HCT116 (cell line): Measurements from ENCODE around the gene SPTB. TPM values are rescaled to one million over a fixed set of nuclear protein-coding genes. Genes with fewer than 3 reads are reported as not detected.

Source experiments
- ATAC-seq: fragments of 200-7000 bp; cut with Tn5 transposase; 2 replicates; pipeline ENCODE4 v1.9.1; 2020; ENCODE audit warnings: mild to moderate bottlenecking, moderate library complexity
- BruUV-seq: library from RNA; stranded (reverse); fragments of 400-500 nt; replicated peaks from 2 replicates; lab custom pipeline; 2021; lab: Mats Ljungman, UMichigan
- CTCF ChIA-PET: fragments of 300-600 bp; sonication (Branson Sonifier 250); formaldehyde crosslinking; loops from one replicate; lab custom pipeline; 2021; ENCODE audit warnings: antibody characterized with exemption; lab: Charles Lee
- POLR2A ChIA-PET: fragments of 300-600, 350-600 bp; sonication (Branson Sonifier 250); formaldehyde crosslinking; loops from one replicate; lab custom pipeline; 2021; ENCODE audit warnings: antibody characterized with exemption; lab: Charles Lee
- RAD21 ChIA-PET, 2 experiments: fragments of 300-600 bp; sonication (Branson Sonifier 250); formaldehyde crosslinking; loops; one replicate each; lab custom pipeline; 2023; ENCODE audit warnings: low total read pairs in 2 of 2; ENCODE audit not compliant: uncharacterized antibody in 2 of 2, unreplicated experiment in 2 of 2, low non-redundant PET in 1 of 2; lab: Charles Lee
- DNase-seq: peaks from one replicate; pipeline ENCODE4 v3.0.0-alpha.2; 2010; ENCODE audit warnings: low read depth, low spot score
- H2AFZ ChIP-seq: fragments of 200-600 bp; shearing (Covaris generic), sonication (generic); 2 replicates; pipeline ENCODE4 v1.6.1; 2017; ENCODE audit warnings: low read depth, mixed run types, mixed read lengths, antibody characterized with exemption, low read length; ENCODE audit not compliant: poor library complexity, severe bottlenecking
- H3K27ac ChIP-seq: 2 replicates; pipeline ENCODE4 v1.5.1; 2012; ENCODE audit warnings: low read depth, low read length
- H3K27me3 ChIP-seq: fragments of 200-600 bp; sonication (generic); 2 replicates; pipeline ENCODE4 v1.6.1; 2016; ENCODE audit warnings: mixed run types, low read length, mixed read lengths; ENCODE audit not compliant: insufficient read depth
- H3K36me3 ChIP-seq, 2 experiments: fragments of 200-500 bp in 1 of 2; fragments of 200-600 bp in 1 of 2; sonication (Bioruptor generic) in 1 of 2; sonication (generic) in 1 of 2; 2 replicates each; pipeline versions ENCODE4 v1.5.1 to v1.6.1; 2014 to 2016; ENCODE audit warnings: low read length in 2 of 2, inconsistent platforms in 1 of 2, mixed read lengths in 1 of 2, mixed run types in 1 of 2; ENCODE audit not compliant: insufficient read depth in 2 of 2, control insufficient read depth in 1 of 2
- H3K4me1 ChIP-seq, 2 experiments: fragments of 200-600 bp in 1 of 2; sonication (generic) in 1 of 2; 2 replicates each; pipeline versions ENCODE4 v1.5.1 to v1.6.1; 2012 to 2017; ENCODE audit warnings: low read length in 2 of 2, inconsistent platforms in 1 of 2, mild to moderate bottlenecking in 1 of 2, mixed read lengths in 1 of 2, mixed run types in 1 of 2, moderate library complexity in 1 of 2; ENCODE audit not compliant: insufficient read depth in 2 of 2, control insufficient read depth in 1 of 2
- H3K4me2 ChIP-seq: fragments of 200-600 bp; sonication (generic); 2 replicates; pipeline ENCODE4 v1.6.1; 2017; ENCODE audit warnings: mixed run types, low read length, mixed read lengths
- H3K4me3 ChIP-seq, 2 experiments: fragments of 200-600 bp in 1 of 2; sonication (generic) in 1 of 2; replicated peaks in 1 of 2; 2 replicates each; pipeline ENCODE4 v1.5.1; 2011 to 2016; ENCODE audit warnings: low read length in 2 of 2, control low read depth in 1 of 2, low read depth in 1 of 2, mild to moderate bottlenecking in 1 of 2, mixed read lengths in 1 of 2, mixed run types in 1 of 2
- H3K79me2 ChIP-seq: fragments of 200-600 bp; sonication (generic); 2 replicates; pipeline ENCODE4 v1.6.1; 2017; ENCODE audit warnings: mild to moderate bottlenecking, mixed run types, low read length, moderate library complexity, mixed read lengths; ENCODE audit not compliant: insufficient read depth
- H3K9ac ChIP-seq: fragments of 200-600 bp; sonication (generic); 2 replicates; pipeline ENCODE4 v1.6.1; 2016; ENCODE audit warnings: low read length, mixed read lengths
- H3K9me2 ChIP-seq: fragments of 200-600 bp; sonication (generic), shearing (Covaris generic); 2 replicates; pipeline ENCODE4 v1.6.1; 2017; ENCODE audit warnings: mixed run types, mild to moderate bottlenecking, moderate library complexity; ENCODE audit not compliant: insufficient read depth
- H3K9me3 ChIP-seq, 2 experiments: fragments of 200-500 bp in 1 of 2; fragments of 200-600 bp in 1 of 2; sonication (Bioruptor generic) in 1 of 2; sonication (generic) in 1 of 2; 2 replicates each; pipeline ENCODE4 v1.6.1; 2014 to 2017; ENCODE audit warnings: low read length in 2 of 2, mixed read lengths in 2 of 2, inconsistent platforms in 1 of 2, low read depth in 1 of 2, mild to moderate bottlenecking in 1 of 2, mixed run types in 1 of 2, moderate library complexity in 1 of 2; ENCODE audit not compliant: control insufficient read depth in 1 of 2, insufficient read depth in 1 of 2
- H4K20me1 ChIP-seq: fragments of 200-600 bp; sonication (generic), shearing (Covaris generic); 2 replicates; pipeline ENCODE4 v1.6.1; 2017; ENCODE audit warnings: mixed run types, mild to moderate bottlenecking, moderate library complexity; ENCODE audit not compliant: insufficient read depth
- ATF3 ChIP-seq: IDR thresholded peaks from 2 replicates; pipeline ENCODE4 v1.6.1; 2012
- CTCF ChIP-seq, 3 experiments: fragments of 200-600 bp in 1 of 3; sonication (generic) in 1 of 3; IDR thresholded peaks in 2 of 3; conservative IDR thresholded peaks in 1 of 3; 2 replicates each; pipeline ENCODE4 v1.5.1; 2012 to 2017; ENCODE audit warnings: low read depth in 2 of 3, low read length in 2 of 3, antibody characterized with exemption in 1 of 3, borderline replicate concordance in 1 of 3, control low read depth in 1 of 3, mild to moderate bottlenecking in 1 of 3, mixed read lengths in 1 of 3, mixed run types in 1 of 3, moderate library complexity in 1 of 3; ENCODE audit not compliant: insufficient read depth in 1 of 3
- FOSL1 ChIP-seq: IDR thresholded peaks from 2 replicates; pipeline ENCODE4 v1.6.1; 2012; ENCODE audit warnings: low read depth
- JUND ChIP-seq: IDR thresholded peaks from 2 replicates; pipeline ENCODE4 v1.6.1; 2012
- POLR2A ChIP-seq: IDR thresholded peaks from 2 replicates; pipeline ENCODE4 v1.7.0; 2011; ENCODE audit warnings: borderline replicate concordance; ENCODE audit not compliant: insufficient read depth, insufficient read length; ENCODE audit errors: extremely low read depth
- POLR2AphosphoS5 ChIP-seq: IDR thresholded peaks from 2 replicates; pipeline ENCODE4 v1.6.1; 2011; ENCODE audit warnings: mild to moderate bottlenecking, low read depth, low read length, moderate library complexity
- SP1 ChIP-seq: IDR thresholded peaks from 2 replicates; pipeline ENCODE4 v1.6.1; 2012; ENCODE audit warnings: low read depth
- YY1 ChIP-seq: IDR thresholded peaks from 2 replicates; pipeline ENCODE4 v1.6.1; 2011; ENCODE audit warnings: low read length, low read depth, moderate library complexity, mild to moderate bottlenecking; ENCODE audit not compliant: insufficient replicate concordance; ENCODE audit errors: extremely low read depth
- ZBTB33 ChIP-seq: IDR thresholded peaks from 2 replicates; pipeline ENCODE4 v1.6.1; 2011; ENCODE audit warnings: mild to moderate bottlenecking, low read length, moderate library complexity; ENCODE audit not compliant: insufficient replicate concordance; ENCODE audit errors: extremely low read depth
- intact Hi-C: fragments of 100-400 bp; cut with micrococcal nuclease; formaldehyde crosslinking; loops from 2 replicates; pipeline ENCODE4 v1.10.0; 2022
- total RNA-seq: library from RNA; stranded (reverse); gene quantifications from one replicate; pipeline ENCODE4 v1.2.1, GENCODE V29; 2021; ENCODE audit not compliant: unreplicated experiment

The SPTB gene
- total RNA-seq, 1 experiment from 2014 or later: 4.2 TPM

GRCh38 chr14:64795921-64796320 is 83.8 kb downstream of the SPTB start:
- Histone ChIP-seq H3K4me1 (peaks cover 6 to 10% of the 10 kb centered on the region in 2 experiments; a peak in 3 of 4 replicates), H4K20me1 (no peaks in the 10 kb centered on the region), H3K4me3 (no peak overlapping the region), H3K79me2 (no peaks in the 10 kb centered on the region), H3K9me2 (no peaks in the 10 kb centered on the region), H3K27ac (no peak overlapping the region), H2AFZ (no peak overlapping the region), H3K9me3 (no peaks in the 10 kb centered on the region), H3K27me3 (no peaks in the 10 kb centered on the region), H3K36me3 (no peaks in the 10 kb centered on the region), H3K4me2 (no peak overlapping the region), H3K9ac (no peak overlapping the region)
- no TSS peak for BruUV-seq
- POLR2A ChIA-PET: no interaction called here
- TF ChIP-seq SP1 (no peak), POLR2A (no peak), FOSL1 (no peak), YY1 (no peak), JUND (no peak), CTCF (IDR thresholded peaks at IDR 0.05 in 2 of 3, conservative IDR thresholded peaks at IDR 0.05 in 1 of 3; ENCODE audit: borderline replicate concordance in 1 of 3, insufficient read depth in 1 of 3, low read depth in 2 of 3, low read length in 2 of 3) (no peak), POLR2AphosphoS5 (no peak), ATF3 (no peak), ZBTB33 (no peak)
- CTCF ChIA-PET: no interaction called here
- DNase-seq (no peak), ATAC-seq (no peak)
- RAD21 ChIA-PET: no interaction called here
- intact Hi-C loops: no loop called here
